Measurements from ENCODE around the gene UTS2R. TPM values are rescaled to one million over a fixed set of nuclear protein-coding genes. Genes with fewer than 3 reads are reported as not detected.
"Not testable (repeated sequence)": the region's sequence is repeated elsewhere in the genome, so short reads cannot be mapped to it uniquely, and the experiment has no call there.

UTS2R gene
- total RNA-seq, 1 experiment from 2014 or later: not detected

GRCh38 chr17:82332669-82333278, 38.8 kb upstream of the UTS2R start:
- in situ Hi-C loops (cut with HindIII; ENCODE audit: low pct_unique_long_range_greater_than_20kb, low sequenced_read_pairs): no loop called here

GRCh38 chr17:82333279-82334171, 38.0 kb upstream of the UTS2R start, which contains the start of gene SECTM1:
Gene SECTM1 (minus strand): TSS chr17:82333766. CDS start chr17:82327240, 6,526 bp downstream.
- no peak for DNase-seq (ENCODE audit: low read depth, low spot score)

More at GRCh38 chr17:82332669-82333278, 38.8 kb upstream of the UTS2R start:
- DNase-seq (ENCODE audit: low read depth, low spot score): no peak

GRCh38 chr17:82334204-82334621, 37.4 kb upstream of the UTS2R start:
- in situ Hi-C loops (cut with HindIII; ENCODE audit: low pct_unique_long_range_greater_than_20kb, low sequenced_read_pairs): no loop called here
- no peak for DNase-seq (ENCODE audit: low read depth, low spot score)

More at GRCh38 chr17:82333279-82334171, 38.0 kb upstream of the UTS2R start, which contains the start of gene SECTM1:
- in situ Hi-C loops (cut with HindIII; ENCODE audit: low pct_unique_long_range_greater_than_20kb, low sequenced_read_pairs): no loop called here

- no peak for DNase-seq (ENCODE audit: low read depth, low spot score)
These were observed 36.8 kb upstream of the UTS2R start for GRCh38 chr17:82334622-82335394.

GRCh38 chr17:82338858-82339633, 32.5 kb upstream of the UTS2R start:
- in situ Hi-C loops (cut with HindIII; ENCODE audit: low pct_unique_long_range_greater_than_20kb, low sequenced_read_pairs): no loop called here
- no peak for DNase-seq (ENCODE audit: low read depth, low spot score)

More at GRCh38 chr17:82334622-82335394, 36.8 kb upstream of the UTS2R start:
- in situ Hi-C loops (cut with HindIII; ENCODE audit: low pct_unique_long_range_greater_than_20kb, low sequenced_read_pairs): no loop called here

GRCh38 chr17:82339634-82340580, 31.7 kb upstream of the UTS2R start:
- in situ Hi-C loops (cut with HindIII; ENCODE audit: low pct_unique_long_range_greater_than_20kb, low sequenced_read_pairs): no loop called here

GRCh38 chr17:82342361-82343079, 29.0 kb upstream of the UTS2R start:
- in situ Hi-C loops (cut with HindIII; ENCODE audit: low pct_unique_long_range_greater_than_20kb, low sequenced_read_pairs): no loop called here

More at GRCh38 chr17:82339634-82340580, 31.7 kb upstream of the UTS2R start:
- DNase-seq (ENCODE audit: low read depth, low spot score): no peak

GRCh38 chr17:82343560-82343959, 28.0 kb upstream of the UTS2R start:
- in situ Hi-C loops (cut with HindIII; ENCODE audit: low pct_unique_long_range_greater_than_20kb, low sequenced_read_pairs): no loop called here
- no peak for DNase-seq (ENCODE audit: low read depth, low spot score)

More at GRCh38 chr17:82342361-82343079, 29.0 kb upstream of the UTS2R start:
- DNase-seq (ENCODE audit: low read depth, low spot score): no peak

GRCh38 chr17:82344175-82344907, 27.2 kb upstream of the UTS2R start:
- in situ Hi-C loops (cut with HindIII; ENCODE audit: low pct_unique_long_range_greater_than_20kb, low sequenced_read_pairs): no loop called here
- no peak for DNase-seq (ENCODE audit: low read depth, low spot score)

GRCh38 chr17:82345151-82345976, 26.2 kb upstream of the UTS2R start:
- in situ Hi-C loops (cut with HindIII; ENCODE audit: low pct_unique_long_range_greater_than_20kb, low sequenced_read_pairs): no loop called here
- DNase-seq (ENCODE audit: low read depth, low spot score): no peak

GRCh38 chr17:82346342-82347300, 24.9 kb upstream of the UTS2R start:
- no peak for DNase-seq (ENCODE audit: low read depth, low spot score)
- in situ Hi-C loops (cut with HindIII; ENCODE audit: low pct_unique_long_range_greater_than_20kb, low sequenced_read_pairs): no loop called here

GRCh38 chr17:82347994-82348393, 23.6 kb upstream of the UTS2R start:
- in situ Hi-C loops (cut with HindIII; ENCODE audit: low pct_unique_long_range_greater_than_20kb, low sequenced_read_pairs); DNase-seq (ENCODE audit: low read depth, low spot score): not testable (repeated sequence)

GRCh38 chr17:82348434-82348833, 23.1 kb upstream of the UTS2R start:
- no peak for DNase-seq (ENCODE audit: low read depth, low spot score)
- in situ Hi-C loops (cut with HindIII; ENCODE audit: low pct_unique_long_range_greater_than_20kb, low sequenced_read_pairs): no loop called here

All from SK-MEL-5 (cell line).